HepG2 (cell line): ENCODE results near the gene MAP4K3.

Source experiments
- ELF1 ChIP-seq: sonication (generic); formaldehyde crosslinking; IDR thresholded peaks from 2 replicates; pipeline ENCODE4 v1.4.0; 2020; ENCODE audit warnings: missing genetic modification reagents
- JUN ChIP-seq: sonication (generic); formaldehyde crosslinking; IDR thresholded peaks from 2 replicates; pipeline ENCODE4 v1.4.0; 2020; ENCODE audit warnings: mild to moderate bottlenecking, missing genetic modification reagents
- JUND ChIP-seq: sonication (generic); formaldehyde crosslinking; IDR thresholded peaks from 2 replicates; pipeline ENCODE4 v1.8.0; 2022; ENCODE audit warnings: mild to moderate bottlenecking, missing genetic modification reagents
- SMAD1 ChIP-seq: sonication (generic); formaldehyde crosslinking; IDR thresholded peaks from 2 replicates; pipeline ENCODE4 v1.4.0; 2020; ENCODE audit warnings: missing genetic modification reagents, low read depth, mild to moderate bottlenecking, borderline replicate concordance
- SP4 ChIP-seq: sonication (generic); formaldehyde crosslinking; IDR thresholded peaks from 2 replicates; pipeline ENCODE4 v1.8.1; 2023; ENCODE audit warnings: mild to moderate bottlenecking, missing genetic modification reagents
- SRSF4 ChIP-seq: fragments of 200-400 bp; formaldehyde crosslinking; IDR thresholded peaks from one replicate; pipeline ENCODE4 v1.6.1; 2018; ENCODE audit warnings: mild to moderate bottlenecking, low read depth, low read length, moderate library complexity; ENCODE audit not compliant: poor library complexity, severe bottlenecking
- USF2 ChIP-seq, 2 experiments: sonication (generic) in 1 of 2; formaldehyde crosslinking in 1 of 2; IDR thresholded peaks; 2 replicates each; pipeline versions ENCODE4 v1.5.1 to v1.6.1; 2011 to 2020; ENCODE audit warnings: borderline replicate concordance in 1 of 2, low read depth in 1 of 2, low read length in 1 of 2, mild to moderate bottlenecking in 1 of 2, missing genetic modification reagents in 1 of 2, moderate library complexity in 1 of 2
- ZNF138 ChIP-seq: sonication (generic); formaldehyde crosslinking; IDR thresholded peaks from 2 replicates; pipeline ENCODE4 v1.5.0; 2020; ENCODE audit warnings: mild to moderate bottlenecking, low read depth, missing genetic modification reagents
- ZNF232 ChIP-seq: sonication (generic); formaldehyde crosslinking; IDR thresholded peaks from 2 replicates; pipeline ENCODE4 v1.4.0; 2020; ENCODE audit warnings: missing genetic modification reagents, borderline replicate concordance
- ZNF460 ChIP-seq: sonication (generic); formaldehyde crosslinking; IDR thresholded peaks from 2 replicates; pipeline ENCODE4 v1.5.1; 2020; ENCODE audit warnings: missing genetic modification reagents, mild to moderate bottlenecking, borderline replicate concordance
- ZNF597 ChIP-seq: sonication (generic); formaldehyde crosslinking; IDR thresholded peaks from 2 replicates; pipeline ENCODE4 v1.5.0; 2020; ENCODE audit warnings: missing genetic modification reagents

DNA sequence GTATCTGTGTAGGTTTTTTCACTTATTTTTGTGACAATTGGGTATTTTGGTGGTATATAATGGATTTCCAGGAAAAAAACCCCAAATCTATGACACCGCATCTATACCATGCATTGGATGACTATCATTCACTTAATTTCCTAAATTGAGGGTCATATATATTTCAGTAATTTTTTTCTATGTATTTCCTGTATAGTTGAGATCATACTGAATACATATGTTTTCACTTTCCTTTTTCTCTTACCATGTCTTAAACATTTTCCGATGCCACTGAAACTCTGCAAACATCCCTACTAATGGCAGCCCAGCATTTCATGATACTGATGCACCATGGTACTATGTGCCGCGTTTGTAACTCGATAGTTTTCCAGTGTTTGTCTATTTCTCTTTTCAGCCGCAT lies 233.7 kb downstream of the MAP4K3 start:
- TF ChIP-seq JUND (CRISPR knock-in tag) (no peak), SMAD1 (CRISPR knock-in tag) (no peak), SRSF4 (no peak), ZNF232 (CRISPR knock-in tag) (no peak), ELF1 (CRISPR knock-in tag) (no peak), SP4 (no peak), ZNF597 (no peak), JUN (CRISPR knock-in tag) (no peak), USF2 (IDR thresholded peaks at IDR 0.05; ENCODE audit: low read depth, low read length) (no peak), USF2 (CRISPR knock-in tag; IDR thresholded peaks at IDR 0.05; ENCODE audit: borderline replicate concordance) (no peak), ZNF460 (CRISPR knock-in tag) (no peak), ZNF138 (CRISPR knock-in tag) (no peak)
